Stimulated activated CD4-positive, alpha-beta T cell treated with anti-CD3 and anti-CD28 coated beads, Interleukin-2, amount 100 ng/mL, for 48 hours (primary cell): Measurements from ENCODE around the gene OST4.

Source experiments
- DNase-seq, 2 donors: peaks; one replicate each; pipeline ENCODE4 v3.0.0-alpha.2; 2020

Gene OST4

GRCh38 chr2:27050996-27051901, 20.2 kb downstream of the OST4 start, which contains the start of gene AGBL5:
Gene AGBL5, plus strand, starts transcription at chr2:27051668. Its CDS starts 1,291 bp downstream, at chr2:27052959.
- peak; percentile 94 to 95 for DNase-seq

- DNase-seq: peak; percentile 93 to 94
These were observed 21.0 kb downstream of the OST4 start for GRCh38 chr2:27050281-27050995.

GRCh38 chr2:27049422-27050280, 21.8 kb downstream of the OST4 start:
- peak; percentile 57 to 61 for DNase-seq

- DNase-seq: no peak
These were observed 28.3 kb downstream of the OST4 start for GRCh38 chr2:27042985-27043634.

GRCh38 chr2:27042159-27042661, 29.2 kb downstream of the OST4 start:
- DNase-seq: no peak

- DNase-seq: no peak
These were observed 29.7 kb downstream of the OST4 start for GRCh38 chr2:27041752-27042151.

GRCh38 chr2:27040282-27040681, 31.2 kb downstream of the OST4 start:
- DNase-seq: no peak

- DNase-seq: no peak
These were observed 31.6 kb downstream of the OST4 start for GRCh38 chr2:27039871-27040270.

- DNase-seq: no peak
These were observed 32.0 kb downstream of the OST4 start for GRCh38 chr2:27039426-27039825.

- DNase-seq: no peak
These were observed 32.7 kb downstream of the OST4 start for GRCh38 chr2:27038631-27039339.

GRCh38 chr2:27038012-27038411, 33.4 kb downstream of the OST4 start:
- no peak for DNase-seq

- DNase-seq: no peak
These were observed 38.1 kb downstream of the OST4 start for GRCh38 chr2:27033253-27033852.

- DNase-seq: peak; percentile 76 to 78
These were observed 38.8 kb downstream of the OST4 start, which contains the start of gene TMEM214 for GRCh38 chr2:27032495-27033252. Gene TMEM214, plus strand, starts transcription at chr2:27032965. Its CDS starts 51 bp downstream, at chr2:27033016.

GRCh38 chr2:27029051-27029450, 42.4 kb downstream of the OST4 start:
- no peak for DNase-seq

- no peak for DNase-seq
These were observed 44.2 kb downstream of the OST4 start for GRCh38 chr2:27027211-27027651.

GRCh38 chr2:27025861-27026851, 45.3 kb downstream of the OST4 start:
- no peak for DNase-seq

GRCh38 chr2:27025281-27025800, 46.1 kb downstream of the OST4 start:
- DNase-seq: no peak

- DNase-seq: no peak
These were observed 46.6 kb downstream of the OST4 start for GRCh38 chr2:27024812-27025211.

- no peak for DNase-seq
These were observed 47.3 kb downstream of the OST4 start for GRCh38 chr2:27024188-27024587.
